Measurements from ENCODE around the gene ANKRD44. TPM values are rescaled to one million over a fixed set of nuclear protein-coding genes. Genes with fewer than 3 reads are reported as not detected.
A peak's percentile ranks its signal among the peaks of the same experiment; 100 is the strongest.
"Not testable (repeated sequence)": the region's sequence is repeated elsewhere in the genome, so short reads cannot be mapped to it uniquely, and the experiment has no call there.

ANKRD44 gene
- total RNA-seq, 1 donor from 2014 or later: 77.8 TPM

DNA sequence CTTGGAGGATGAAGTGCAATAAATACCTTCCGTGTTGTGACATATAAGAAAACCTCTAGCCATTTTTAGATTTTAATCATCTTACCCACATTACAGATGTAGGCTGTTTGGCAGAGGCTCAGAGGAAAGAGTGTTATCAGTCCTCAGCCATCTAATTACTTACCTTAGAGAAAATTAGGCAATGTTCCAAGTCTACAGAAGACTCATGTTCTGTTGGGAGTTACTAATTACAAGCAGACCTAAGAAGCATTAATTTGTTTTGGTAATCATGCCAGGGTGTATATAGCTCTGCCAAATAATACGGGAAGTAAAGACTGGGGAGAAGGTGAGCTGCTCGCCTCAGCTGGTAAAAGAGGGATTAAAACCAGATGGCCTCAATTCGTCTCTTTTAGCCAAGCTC is 258.2 kb downstream of the ANKRD44 start:
- intact Hi-C loops (cut with DNase I): no loop called here
- DNase-seq (ENCODE audit: low spot score): no peak
- peak; percentile 45 for ATAC-seq

DNA sequence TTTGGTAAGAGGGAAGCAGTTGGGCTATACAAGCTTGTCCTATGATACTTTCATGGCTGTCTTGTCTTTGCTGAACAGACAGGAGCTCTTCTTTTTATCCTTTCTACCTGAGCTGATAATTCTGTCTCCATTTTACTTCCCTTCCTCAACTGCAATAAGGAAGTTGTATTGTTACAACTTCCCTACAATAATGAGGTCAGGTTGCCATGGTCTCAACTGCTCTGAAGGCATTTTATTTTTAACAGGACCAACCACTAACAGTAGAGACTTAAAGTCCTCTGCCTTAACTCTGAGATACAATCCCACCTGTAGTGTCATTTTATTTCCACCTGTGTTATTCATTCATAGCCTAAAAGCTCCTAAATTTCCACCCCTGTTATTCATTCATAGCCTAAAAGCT is 265.5 kb downstream of the ANKRD44 start:
- ATAC-seq: no peak
- intact Hi-C loops (cut with DNase I): no loop called here
- no peak for DNase-seq (ENCODE audit: low spot score)

DNA sequence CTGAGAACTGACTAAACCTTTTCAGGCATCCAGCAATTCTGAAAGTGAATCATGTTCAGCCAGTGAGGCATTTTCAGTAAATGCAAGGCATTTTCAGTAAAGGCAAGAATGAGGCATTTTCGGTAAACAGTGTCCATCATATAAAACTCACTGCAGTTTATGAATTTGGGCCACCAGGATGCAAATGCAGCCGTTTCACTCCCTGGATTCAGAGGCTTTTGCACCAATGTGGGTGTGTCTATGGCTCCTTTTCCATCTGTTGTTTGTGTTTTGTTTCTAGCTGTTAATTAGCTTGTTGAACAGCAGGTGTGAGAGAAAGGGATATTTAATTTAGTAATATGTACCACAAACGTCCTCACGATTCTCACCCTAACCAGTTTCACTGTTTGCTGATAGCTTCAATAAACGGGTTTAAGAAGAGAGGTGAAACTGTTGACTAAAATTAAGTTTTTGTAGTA is 267.8 kb downstream of the ANKRD44 start:
- intact Hi-C loops (cut with DNase I): no loop called here
- ATAC-seq (no peak), DNase-seq (ENCODE audit: low spot score) (no peak)

DNA sequence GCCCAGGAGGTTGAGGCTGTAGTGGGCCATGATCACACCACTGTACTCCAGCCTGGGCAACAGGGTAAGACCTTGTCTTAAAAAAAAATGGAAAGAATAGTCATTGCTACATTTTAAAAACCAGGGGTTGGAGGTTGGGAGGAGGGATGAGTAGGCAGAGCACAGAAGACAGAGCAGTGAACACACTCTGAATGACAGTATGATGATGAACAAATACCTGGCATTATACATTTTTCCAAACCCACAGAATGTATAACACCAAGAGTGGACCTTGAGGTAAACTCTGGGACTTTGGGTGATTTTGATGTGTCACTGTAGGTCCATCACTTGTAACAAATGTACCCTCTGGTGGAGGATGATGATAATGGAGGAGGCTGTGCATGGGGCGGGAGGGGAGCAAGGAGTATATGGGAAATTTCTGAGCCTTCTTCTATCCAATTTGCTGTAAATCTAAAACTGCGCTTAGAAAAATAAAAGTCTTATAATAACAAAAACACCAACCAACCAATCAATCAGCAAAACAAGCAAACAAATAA is 272.6 kb downstream of the ANKRD44 start:
- DNase-seq (ENCODE audit: low spot score): no peak
- intact Hi-C loops (cut with DNase I): no loop called here
- ATAC-seq: no peak

DNA sequence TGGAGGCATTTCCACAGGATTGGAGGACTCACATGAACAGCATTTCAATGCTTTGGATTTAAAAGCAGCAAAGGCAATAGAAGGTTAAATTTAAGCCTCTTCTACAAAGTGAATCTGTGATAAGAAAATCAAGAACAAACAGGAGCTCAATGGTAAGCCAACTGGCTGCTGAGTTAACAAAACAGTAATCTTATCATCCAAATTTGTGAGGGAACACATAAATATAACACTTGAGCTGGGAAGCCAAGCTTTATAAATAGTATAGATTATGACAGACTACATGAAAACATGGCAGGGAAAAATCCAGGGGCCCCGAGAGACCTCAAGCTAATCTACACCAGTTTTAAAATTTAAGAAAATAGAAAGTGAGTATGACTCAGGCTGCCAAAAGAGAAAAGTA is 275.6 kb downstream of the ANKRD44 start:
- ATAC-seq (no peak), DNase-seq (ENCODE audit: low spot score) (no peak)

DNA sequence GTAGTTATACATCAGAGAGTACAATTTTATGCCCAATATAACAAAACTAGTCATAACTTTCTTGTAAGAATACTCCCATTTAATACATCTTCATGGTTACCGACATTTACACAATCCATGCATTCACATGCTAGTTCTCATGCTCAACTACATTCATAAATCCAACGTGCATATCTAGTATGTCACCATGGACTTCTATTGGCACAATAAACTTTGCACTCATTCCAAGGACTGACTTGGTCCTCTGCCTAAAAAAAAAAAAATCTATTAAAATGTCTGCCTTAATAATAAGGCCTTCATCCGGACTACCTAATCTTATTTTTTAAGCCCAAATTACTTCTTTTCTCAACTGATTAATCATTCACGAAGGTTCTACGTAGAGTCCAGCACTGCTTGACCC is 276.3 kb downstream of the ANKRD44 start:
- DNase-seq (ENCODE audit: low spot score): no peak
- intact Hi-C loops (cut with DNase I): no loop called here
- ATAC-seq: no peak

More for the DNA sequence above, 275.6 kb downstream of the ANKRD44 start:
- intact Hi-C loops (cut with DNase I): no loop called here

DNA sequence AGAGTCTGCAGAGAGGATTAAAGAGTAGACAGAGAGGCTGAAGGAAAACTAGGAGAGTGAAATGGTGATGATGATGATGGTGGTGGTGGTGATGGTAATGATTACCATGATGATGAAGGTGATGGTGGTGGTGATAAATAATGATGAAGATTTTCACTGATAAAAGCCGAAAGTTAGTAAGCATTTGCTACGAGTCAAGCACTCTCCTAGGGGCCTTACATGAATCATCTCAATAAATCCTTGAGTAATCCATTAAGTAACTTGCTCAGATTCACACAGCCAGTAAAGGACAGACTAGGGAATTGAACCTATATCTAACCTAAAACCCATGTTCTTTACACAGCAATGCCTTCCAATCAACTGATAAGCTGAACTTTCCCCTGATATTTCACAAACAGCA is 277.4 kb downstream of the ANKRD44 start:
- no peak for DNase-seq (ENCODE audit: low spot score)
- no peak for ATAC-seq
- intact Hi-C loops (cut with DNase I): no loop called here

DNA sequence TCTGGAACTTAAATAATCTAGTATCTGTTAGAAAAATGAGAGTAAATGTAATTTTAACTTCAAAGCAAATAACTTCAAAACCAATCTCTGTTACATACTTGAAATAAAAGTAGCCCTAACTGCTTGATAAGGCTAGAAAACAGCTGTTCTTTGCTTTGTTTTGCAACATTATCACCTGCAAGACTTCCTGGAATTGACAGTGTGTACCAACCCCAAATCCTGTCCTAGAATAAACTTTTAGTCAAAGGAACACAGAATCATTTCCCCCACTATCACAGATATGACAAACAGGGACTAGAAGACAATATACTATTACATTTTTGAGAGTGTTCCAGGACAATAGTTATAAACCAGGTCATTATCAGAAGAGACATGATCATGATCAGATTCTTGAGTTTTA is 278.8 kb downstream of the ANKRD44 start:
- intact Hi-C loops (cut with DNase I): no loop called here
- ATAC-seq (no peak), DNase-seq (ENCODE audit: low spot score) (no peak)

DNA sequence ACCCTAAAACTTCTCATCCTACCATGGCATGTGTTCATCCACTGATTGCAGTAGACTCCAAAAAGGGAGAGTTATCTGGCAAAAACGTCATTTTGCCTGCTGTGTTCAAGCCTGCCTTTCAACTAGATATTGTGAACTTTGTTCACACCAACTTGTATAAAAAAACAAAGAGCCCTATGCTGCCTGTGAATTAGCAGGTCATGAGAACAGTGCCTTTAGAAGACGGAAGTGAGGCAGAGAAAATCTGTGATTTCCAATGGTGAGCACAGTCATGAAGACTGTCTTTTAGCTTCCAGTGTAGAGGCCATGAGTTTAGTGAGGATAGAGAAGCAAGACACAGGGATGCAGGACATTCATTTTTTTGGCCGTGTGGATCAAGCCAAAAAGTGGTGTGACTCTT is 280.5 kb downstream of the ANKRD44 start:
- DNase-seq (ENCODE audit: low spot score) (no peak), ATAC-seq (no peak)
- intact Hi-C loops (cut with DNase I): no loop called here

DNA sequence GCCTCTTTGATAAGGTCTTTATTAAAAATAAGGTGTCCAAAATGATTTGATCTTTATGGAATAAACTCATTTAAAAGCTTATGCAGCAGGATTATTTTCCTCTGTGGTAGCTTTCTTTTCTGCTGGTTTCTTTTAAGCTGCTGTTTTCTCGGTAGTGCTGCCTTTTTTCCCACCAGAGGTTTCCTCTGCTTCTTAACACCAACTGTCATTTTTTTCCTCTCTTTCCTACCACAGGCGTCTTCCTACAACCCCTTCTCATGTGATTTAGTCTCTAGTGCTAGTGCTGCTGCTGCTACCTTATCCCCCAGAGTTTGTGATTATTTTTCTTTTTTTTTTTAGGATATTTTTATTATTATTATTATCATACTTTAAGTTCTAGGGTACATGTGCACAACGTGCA is 281.9 kb downstream of the ANKRD44 start:
- DNase-seq (ENCODE audit: low spot score): no peak
- intact Hi-C loops (cut with DNase I): no loop called here
- ATAC-seq: no peak

DNA sequence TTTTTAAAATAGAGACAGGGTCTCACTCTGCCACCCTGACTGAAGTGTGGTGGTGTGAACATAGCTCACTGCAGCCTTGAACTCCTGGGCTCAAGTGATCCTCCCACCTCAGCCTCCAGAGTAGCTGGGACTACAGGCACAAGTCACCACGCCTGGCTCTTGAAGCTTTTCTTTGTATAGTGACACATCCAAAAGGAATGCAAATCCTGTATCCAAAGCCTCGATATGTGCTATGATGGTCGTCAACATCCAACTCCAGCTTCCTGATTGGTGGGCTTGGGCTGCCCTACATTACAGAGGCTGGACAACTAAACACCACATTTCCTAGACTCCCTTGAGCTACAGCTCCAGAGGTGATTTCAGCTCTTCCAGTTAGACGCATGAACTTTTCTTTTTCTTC is 282.4 kb downstream of the ANKRD44 start:
- intact Hi-C loops (cut with DNase I): no loop called here
- DNase-seq (ENCODE audit: low spot score): no peak
- ATAC-seq: no peak

DNA sequence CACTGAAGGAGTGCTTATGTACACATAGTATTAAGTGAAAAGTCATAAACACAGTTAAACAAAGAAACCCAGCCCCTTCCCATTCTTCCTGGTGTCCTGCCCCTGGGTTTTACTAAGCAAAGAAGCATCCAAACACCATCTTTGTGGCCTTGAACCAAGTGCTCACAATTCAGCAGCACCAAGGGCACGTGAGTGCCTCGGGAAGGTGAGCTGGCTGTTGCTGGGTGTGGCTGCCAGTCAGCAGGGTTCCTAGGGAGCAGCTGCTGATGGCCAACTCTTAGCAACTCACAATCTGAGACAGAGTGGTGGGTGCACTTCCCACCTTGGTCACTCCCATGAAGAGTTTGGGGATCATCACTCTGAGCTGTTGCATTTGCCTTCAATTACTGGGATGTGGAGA is 286.4 kb downstream of the ANKRD44 start:
- no peak for ATAC-seq

DNA sequence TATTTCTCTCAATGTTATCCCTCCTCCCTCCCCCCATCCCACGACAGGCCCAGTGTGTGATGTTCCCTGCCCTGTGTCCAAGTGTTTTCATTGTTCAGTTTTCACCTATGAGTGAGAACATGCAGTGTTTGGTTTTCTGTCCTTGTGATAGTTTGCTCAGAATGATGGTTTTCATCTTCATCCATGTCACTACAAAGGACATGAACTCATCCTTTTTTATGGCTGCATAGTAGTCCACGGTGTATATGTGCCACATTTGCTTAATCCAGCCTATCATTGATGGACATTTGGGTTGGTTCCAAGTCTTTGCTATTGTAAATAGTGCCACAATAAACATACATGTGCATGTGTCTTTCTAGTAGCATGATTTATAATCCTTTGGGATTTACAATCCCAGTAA is 289.7 kb downstream of the ANKRD44 start:
- DNase-seq (ENCODE audit: low spot score); intact Hi-C loops (cut with DNase I); ATAC-seq: not testable (repeated sequence)

More for the DNA sequence above, 286.4 kb downstream of the ANKRD44 start:
- intact Hi-C loops (cut with DNase I): no loop called here
- no peak for DNase-seq (ENCODE audit: low spot score)

DNA sequence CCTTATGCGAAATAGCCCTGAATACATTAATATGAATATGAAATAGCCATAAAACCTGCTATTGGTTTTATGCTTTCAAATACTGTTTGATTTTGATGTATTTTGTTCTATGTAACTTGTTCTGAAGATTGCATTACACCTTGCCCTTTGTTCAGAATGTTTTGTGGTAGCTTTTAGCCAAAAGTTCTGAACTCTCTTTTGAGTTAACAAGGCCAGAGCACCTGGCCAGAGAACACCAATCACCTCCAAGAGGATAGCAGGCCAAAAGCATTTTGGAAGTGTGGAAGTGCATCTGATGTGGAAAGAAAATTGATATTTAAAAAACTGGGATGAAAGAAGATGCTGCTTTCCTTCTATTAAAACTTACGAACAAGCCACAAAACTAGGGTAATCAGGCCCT is 297.5 kb downstream of the ANKRD44 start:
- ATAC-seq (no peak), DNase-seq (ENCODE audit: low spot score) (no peak)
- intact Hi-C loops (cut with DNase I): no loop called here

DNA sequence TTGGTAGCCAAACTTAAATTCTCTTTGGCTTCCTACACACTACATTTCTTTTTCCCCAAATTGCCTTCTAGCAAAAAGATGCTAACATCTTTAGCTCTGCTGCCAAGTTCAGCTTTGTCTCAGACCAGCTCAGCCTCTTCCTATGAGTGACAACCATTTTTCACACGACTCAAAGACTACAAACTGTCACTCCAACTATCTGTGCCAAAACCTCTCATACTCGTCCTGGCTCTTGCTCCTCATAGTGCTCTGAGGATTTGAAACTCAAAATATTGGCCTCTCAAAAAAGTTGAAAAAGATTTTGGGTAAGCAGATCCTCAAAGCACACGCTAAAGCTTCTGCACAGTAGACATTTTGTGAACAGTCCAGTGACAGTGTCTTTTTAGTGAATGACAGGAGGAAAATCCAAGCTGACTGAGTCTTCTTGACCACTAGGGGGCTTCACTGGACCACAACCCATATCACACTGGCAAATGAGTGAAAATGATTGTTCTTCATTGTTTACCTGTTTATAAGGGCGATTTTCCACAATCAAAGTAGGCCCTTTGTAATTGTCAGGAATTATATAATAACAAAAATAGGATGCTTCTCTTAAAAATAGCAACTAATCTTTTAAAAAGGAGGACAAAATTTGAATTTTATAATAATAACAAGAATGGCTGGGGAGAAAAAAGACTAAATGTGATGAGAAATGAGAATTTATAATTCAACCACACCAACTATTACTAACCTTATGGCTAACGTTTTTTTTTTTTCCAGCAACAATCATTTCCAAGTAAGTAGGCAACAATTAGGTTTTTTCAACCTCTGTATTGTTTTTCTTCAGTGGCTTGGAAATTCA is 298.6 kb downstream of the ANKRD44 start:
- intact Hi-C loops (cut with DNase I): no loop called here
- DNase-seq (ENCODE audit: low spot score): no peak

DNA sequence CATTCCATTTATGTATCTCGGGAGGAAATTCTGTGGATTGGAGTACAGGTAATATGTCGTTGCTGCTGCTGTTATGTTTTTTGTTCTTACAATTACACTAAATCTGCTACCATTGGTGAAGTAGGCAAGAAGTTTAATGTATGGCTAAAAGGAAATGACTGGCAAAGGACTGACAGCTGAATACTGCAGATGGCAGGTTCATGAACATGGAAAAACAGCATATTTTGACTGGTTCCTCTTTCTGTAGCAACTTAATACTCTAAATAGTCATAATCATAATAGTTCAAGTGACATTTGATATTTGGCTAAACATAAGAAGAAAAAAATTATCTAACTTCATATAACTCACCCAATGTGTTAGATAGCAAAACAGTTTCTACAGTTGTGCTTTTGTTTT is 299.6 kb downstream of the ANKRD44 start:
- intact Hi-C loops (cut with DNase I): no loop called here
- ATAC-seq: no peak
- DNase-seq (ENCODE audit: low spot score): no peak

More for the DNA sequence above, 298.6 kb downstream of the ANKRD44 start:
- ATAC-seq: peak; percentile 76

DNA sequence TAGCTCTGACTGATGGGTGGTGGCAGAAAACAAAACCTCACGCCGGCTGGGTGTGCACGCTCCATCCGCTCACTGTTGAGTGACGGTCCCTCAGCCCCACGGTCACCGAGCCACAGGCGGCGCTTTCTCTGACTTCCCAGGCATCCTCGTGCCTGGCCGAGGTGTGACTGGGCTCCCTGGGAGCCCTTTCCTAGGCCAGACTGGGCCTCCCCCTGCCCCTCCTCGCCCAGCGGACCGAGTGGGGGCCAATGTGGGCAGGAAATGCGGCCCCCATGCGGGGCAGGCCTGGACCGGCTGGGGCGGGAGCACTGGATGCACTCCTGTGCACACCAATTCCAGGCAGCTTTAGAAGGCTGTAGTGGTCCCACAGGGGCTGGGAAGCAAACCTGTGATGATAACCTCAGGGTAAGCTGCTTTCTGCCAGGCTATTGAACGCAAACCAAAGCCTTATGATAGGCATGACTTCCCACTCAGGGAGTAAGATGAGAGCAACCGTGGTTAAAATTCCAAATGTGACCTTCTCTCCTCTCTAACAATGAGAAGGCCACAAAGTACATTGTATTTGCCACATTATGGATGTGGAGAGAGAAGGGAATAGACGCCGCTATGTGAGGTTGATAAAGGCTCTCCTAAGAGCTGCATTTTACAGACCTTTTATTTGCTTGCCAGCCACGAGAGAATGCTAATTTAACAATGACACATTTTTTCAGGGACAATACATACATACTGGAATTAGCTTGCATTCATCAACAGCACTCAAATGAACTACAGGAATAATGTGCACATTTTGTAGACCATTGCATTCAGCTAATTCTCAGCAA is 300.2 kb downstream of the ANKRD44 start:
- intact Hi-C loops (cut with DNase I): no loop called here
- ATAC-seq (no peak), DNase-seq (ENCODE audit: low spot score) (no peak)

DNA sequence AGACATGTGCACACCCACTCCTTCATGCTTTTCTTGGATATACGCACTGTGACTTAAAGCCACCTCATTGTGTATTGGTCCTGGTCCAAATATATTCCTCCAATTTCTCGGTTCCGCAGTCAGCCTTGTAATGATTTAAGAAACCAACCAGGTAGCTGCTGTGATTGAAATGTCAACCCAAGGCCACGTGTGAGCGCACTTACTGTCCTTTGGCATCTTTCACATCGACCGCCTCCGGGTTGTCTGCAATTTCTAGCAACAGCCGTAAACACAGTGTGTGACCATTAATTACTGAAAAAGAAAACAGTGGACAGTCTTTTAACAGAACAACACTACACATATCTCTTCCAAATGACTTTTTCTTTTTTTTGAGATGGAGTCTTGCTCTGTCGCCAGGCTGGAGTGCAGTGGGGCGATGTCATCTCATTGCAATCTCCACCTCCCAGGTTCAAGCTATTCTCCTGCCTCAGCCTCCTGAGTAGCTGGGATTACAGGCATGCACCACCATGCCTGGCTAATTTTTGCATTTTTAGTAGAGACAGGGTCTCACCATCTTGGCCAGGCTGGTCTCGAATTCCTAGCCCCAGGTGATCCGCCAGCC is 301.7 kb downstream of the ANKRD44 start:
- intact Hi-C loops (cut with DNase I); ATAC-seq; DNase-seq (ENCODE audit: low spot score): not testable (repeated sequence)
